Parathyroid adenoma (tissue), 2 donors: ENCODE results near the gene SLC23A2.

Experiments used
- H2AFZ ChIP-seq: fragments of 300-600 bp; sonication (generic); one replicate; pipeline ENCODE4 v1.7.0; 2017; ENCODE audit warnings: antibody characterized with exemption, mild to moderate bottlenecking
- H3K27ac ChIP-seq: fragments of 300-600 bp; sonication (generic); one replicate; pipeline ENCODE4 v1.7.0; 2017
- H3K27me3 ChIP-seq: fragments of 300-600 bp; sonication (generic); one replicate; pipeline ENCODE4 v1.7.0; 2017; ENCODE audit warnings: low read length; ENCODE audit not compliant: control insufficient read depth, insufficient read depth
- H3K36me3 ChIP-seq: fragments of 300-600 bp; sonication (generic); one replicate; pipeline ENCODE4 v1.7.0; 2017; ENCODE audit warnings: low read length; ENCODE audit not compliant: control insufficient read depth, insufficient read depth
- H3K4me1 ChIP-seq: fragments of 300-600 bp; sonication (generic); one replicate; pipeline ENCODE4 v1.7.0; 2017; ENCODE audit warnings: control low read depth
- H3K4me2 ChIP-seq: fragments of 300-600 bp; sonication (generic); one replicate; pipeline ENCODE4 v1.7.0; 2017; ENCODE audit warnings: low read length
- H3K4me3 ChIP-seq: fragments of 300-600 bp; sonication (generic); one replicate; pipeline ENCODE4 v1.7.0; 2017; ENCODE audit warnings: low read depth, low read length
- H3K79me2 ChIP-seq: fragments of 300-600 bp; sonication (generic); one replicate; pipeline ENCODE4 v1.7.0; 2017; ENCODE audit warnings: control low read depth
- H3K9ac ChIP-seq: fragments of 300-600 bp; sonication (generic); one replicate; pipeline ENCODE4 v1.7.0; 2017; ENCODE audit warnings: mild to moderate bottlenecking
- H3K9me3 ChIP-seq: fragments of 300-600 bp; sonication (generic); one replicate; pipeline ENCODE4 v1.7.0; 2017; ENCODE audit warnings: low read length; ENCODE audit not compliant: control insufficient read depth
- CTCF ChIP-seq: fragments of 300-600 bp; sonication (generic); IDR thresholded peaks from one replicate; pipeline ENCODE4 v1.7.0; 2017; ENCODE audit warnings: antibody characterized with exemption, mild to moderate bottlenecking
- donor health status: primary hyperparathyroidism.

Gene SLC23A2

GRCh38 chr20:4829514-4830215 is 171.6 kb downstream of the SLC23A2 start:
- Histone ChIP-seq H3K27ac (no peak overlapping the region), H3K4me3 (no peak overlapping the region), H3K9me3 (no peaks in the 10 kb centered on the region), H3K9ac (no peak overlapping the region), H3K4me2 (no peak overlapping the region), H3K36me3 (no peaks in the 10 kb centered on the region), H3K4me1 (no peaks in the 10 kb centered on the region), H2AFZ (no peak overlapping the region), H3K79me2 (no peaks in the 10 kb centered on the region), H3K27me3 (no peaks in the 10 kb centered on the region)
- no peak for TF ChIP-seq CTCF

- no peak overlapping the region for H2AFZ ChIP-seq
- H3K9ac ChIP-seq, result no peak overlapping the region
- H3K36me3 ChIP-seq, result no peaks in the 10 kb centered on the region
- no peaks in the 10 kb centered on the region for H3K79me2 ChIP-seq
- TF ChIP-seq CTCF, result no peak
- no peak overlapping the region for H3K4me3 ChIP-seq
- H3K4me2 ChIP-seq, result no peak overlapping the region
- no peak overlapping the region for H3K27ac ChIP-seq
- no peaks in the 10 kb centered on the region for H3K27me3 ChIP-seq
- no peaks in the 10 kb centered on the region for H3K4me1 ChIP-seq
- H3K9me3 ChIP-seq, result no peaks in the 10 kb centered on the region
Observed at GRCh38 chr20:4828830-4829513, 172.3 kb downstream of the SLC23A2 start.

- Histone ChIP-seq H2AFZ (no peak overlapping the region), H3K36me3 (no peaks in the 10 kb centered on the region), H3K4me2 (no peak overlapping the region), H3K4me3 (no peak overlapping the region), H3K9me3 (no peaks in the 10 kb centered on the region), H3K27ac (no peak overlapping the region), H3K4me1 (peaks cover 2% of the 10 kb centered on the region), H3K79me2 (no peaks in the 10 kb centered on the region), H3K27me3 (peaks cover 2% of the 10 kb centered on the region), H3K9ac (no peak overlapping the region)
- no peak for TF ChIP-seq CTCF
Observed at GRCh38 chr20:4821590-4821989, 179.7 kb downstream of the SLC23A2 start.

GRCh38 chr20:4820806-4821518 is 180.3 kb downstream of the SLC23A2 start:
- H3K9me3 ChIP-seq, result no peaks in the 10 kb centered on the region
- H3K27ac ChIP-seq, result no peak overlapping the region
- H3K4me3 ChIP-seq, result no peak overlapping the region
- no peak overlapping the region for H3K9ac ChIP-seq
- no peaks in the 10 kb centered on the region for H3K36me3 ChIP-seq
- peaks cover 2% of the 10 kb centered on the region for H3K4me1 ChIP-seq
- peaks cover 2% of the 10 kb centered on the region for H3K27me3 ChIP-seq
- no peak overlapping the region for H3K4me2 ChIP-seq
- TF ChIP-seq CTCF, result no peak
- no peak overlapping the region for H2AFZ ChIP-seq
- no peaks in the 10 kb centered on the region for H3K79me2 ChIP-seq
